GM18498 (cell line): ENCODE data around the gene LIFR.
"Not testable (repeated sequence)": the region's sequence is repeated elsewhere in the genome, so short reads cannot be mapped to it uniquely, and the experiment has no call there.

Experiments used
- ATAC-seq: cut with Tn5 transposase; IDR thresholded peaks from one replicate; pipeline ENCODE4 v1.9.1; 2021; ENCODE audit warnings: mild to moderate bottlenecking, moderate library complexity; ENCODE audit not compliant: unreplicated experiment

The LIFR gene

GRCh38 chr5:38582975-38583319, 26.5 kb upstream of the LIFR start:
- no peak for ATAC-seq

DNA sequence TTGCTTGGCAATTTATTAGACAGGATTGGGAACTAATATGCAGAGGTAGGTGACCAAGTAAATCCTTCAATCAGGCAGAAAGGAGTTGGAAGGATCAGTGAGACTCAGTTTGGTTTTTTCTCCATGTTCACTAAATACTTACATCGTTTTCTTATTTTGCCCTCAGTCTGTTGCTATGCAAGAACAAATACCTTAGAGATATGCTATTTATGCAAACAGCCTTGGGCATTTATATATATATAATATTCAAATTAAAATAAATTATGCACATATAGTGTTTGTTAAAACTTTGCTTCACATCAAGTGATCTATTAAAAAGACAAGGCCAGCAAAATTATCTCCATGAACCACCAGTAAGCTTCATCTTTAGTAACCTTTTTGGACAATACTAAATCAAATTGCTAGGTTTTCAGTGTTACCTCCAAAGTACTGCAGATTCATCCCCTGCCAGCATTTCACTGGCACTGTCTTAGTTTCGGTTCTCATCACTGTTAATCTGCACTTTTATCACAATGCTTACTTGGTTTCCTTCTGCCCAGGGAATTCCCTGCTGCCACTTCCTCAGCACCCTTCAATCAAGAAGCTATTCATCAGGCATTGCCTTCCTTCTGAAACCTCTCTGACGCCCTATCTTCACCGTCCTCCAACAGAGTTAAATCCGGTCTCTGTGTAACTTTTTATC, 26.0 kb upstream of the LIFR start:
- ATAC-seq, result no peak

GRCh38 chr5:38581597-38581996, 25.2 kb upstream of the LIFR start:
- no peak for ATAC-seq

DNA sequence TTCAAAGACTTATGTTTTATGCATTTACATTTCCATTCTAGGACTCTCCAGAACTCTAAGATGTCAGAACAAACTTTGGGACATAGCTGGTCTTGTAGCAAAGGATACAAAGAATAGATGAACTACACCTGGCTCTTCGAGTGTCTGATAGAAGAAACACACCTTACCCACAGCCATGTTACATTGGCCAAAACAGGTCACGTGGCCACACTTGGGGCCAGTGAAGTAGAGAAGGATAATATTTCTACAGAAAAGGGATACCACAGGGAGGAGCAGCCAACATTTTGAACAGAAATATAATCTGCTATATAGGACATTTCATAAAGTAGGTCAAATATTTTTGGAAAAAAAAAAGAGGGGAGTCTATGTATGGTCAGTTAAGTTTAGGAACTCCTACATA, 22.7 kb upstream of the LIFR start:
- no peak for ATAC-seq

GRCh38 chr5:38576961-38577684, 20.7 kb upstream of the LIFR start:
- ATAC-seq, result no peak

DNA sequence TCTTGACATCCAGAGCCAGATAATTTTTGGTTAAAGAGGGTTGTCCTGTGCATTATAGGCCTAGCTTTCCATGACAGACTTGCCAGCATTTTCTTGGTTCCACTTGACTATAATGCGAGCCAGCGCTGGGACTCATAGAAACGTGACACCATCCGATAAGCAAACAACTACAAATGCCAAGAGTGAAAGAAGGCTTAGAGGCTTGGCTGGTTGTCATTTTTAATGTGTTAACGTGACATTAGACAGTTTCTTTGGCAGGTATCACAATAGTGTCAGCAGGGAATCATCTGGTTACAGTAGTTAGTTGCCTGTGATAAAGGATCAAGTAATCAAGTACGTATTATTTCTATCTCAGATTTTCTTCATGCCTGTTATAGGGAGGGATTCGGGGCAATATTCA, 20.0 kb upstream of the LIFR start:
- ATAC-seq, result no peak

DNA sequence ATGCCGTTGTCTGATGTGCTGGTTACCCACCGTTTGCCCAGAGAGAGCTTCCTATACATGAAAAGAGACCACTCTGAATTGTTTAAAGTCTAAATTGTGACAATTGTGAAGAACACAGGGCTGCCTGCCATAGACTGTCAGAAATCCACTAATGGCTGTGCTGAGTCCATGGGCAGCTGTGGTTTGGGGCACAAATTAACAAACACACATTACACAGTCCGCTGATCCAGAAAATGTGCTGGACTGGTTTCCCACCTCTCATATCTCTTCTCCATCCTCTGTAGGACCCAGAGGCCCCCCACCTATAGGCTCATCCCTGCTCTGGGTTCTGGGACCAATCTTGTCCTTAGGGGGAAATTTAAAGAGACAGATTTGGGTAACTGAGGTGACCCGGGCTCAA, 19.0 kb upstream of the LIFR start:
- ATAC-seq, result no peak

- ATAC-seq, result no peak
These were observed 17.6 kb upstream of the LIFR start for GRCh38 chr5:38574009-38574408.

GRCh38 chr5:38573521-38573920, 17.1 kb upstream of the LIFR start:
- ATAC-seq, result no peak

DNA sequence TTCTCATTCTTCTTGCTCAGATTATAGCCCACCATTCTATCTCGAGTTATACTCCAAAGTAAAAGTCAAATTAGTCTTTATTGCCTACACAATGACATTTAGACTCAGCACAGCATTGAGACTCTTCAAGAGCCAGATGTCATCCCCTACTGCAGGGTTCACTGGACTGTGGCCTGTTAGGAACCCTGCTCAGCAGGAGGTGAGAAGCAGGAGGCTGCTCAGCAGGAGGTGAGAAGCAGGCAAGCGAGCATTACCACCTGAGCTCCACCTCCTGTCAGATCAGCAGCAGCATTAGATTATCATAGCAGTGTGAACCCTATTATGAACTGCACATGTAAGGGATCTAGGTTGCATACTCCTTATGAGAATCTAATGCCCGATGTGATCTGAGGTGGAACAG, 12.7 kb upstream of the LIFR start:
- ATAC-seq, result no peak

GRCh38 chr5:38567306-38567705, 10.9 kb upstream of the LIFR start:
- ATAC-seq, result not testable (repeated sequence)

- no peak for ATAC-seq
These were observed 7.2 kb upstream of the LIFR start for GRCh38 chr5:38563624-38564023.

- ATAC-seq, result no peak
These were observed 6.2 kb upstream of the LIFR start for GRCh38 chr5:38562444-38563210.

DNA sequence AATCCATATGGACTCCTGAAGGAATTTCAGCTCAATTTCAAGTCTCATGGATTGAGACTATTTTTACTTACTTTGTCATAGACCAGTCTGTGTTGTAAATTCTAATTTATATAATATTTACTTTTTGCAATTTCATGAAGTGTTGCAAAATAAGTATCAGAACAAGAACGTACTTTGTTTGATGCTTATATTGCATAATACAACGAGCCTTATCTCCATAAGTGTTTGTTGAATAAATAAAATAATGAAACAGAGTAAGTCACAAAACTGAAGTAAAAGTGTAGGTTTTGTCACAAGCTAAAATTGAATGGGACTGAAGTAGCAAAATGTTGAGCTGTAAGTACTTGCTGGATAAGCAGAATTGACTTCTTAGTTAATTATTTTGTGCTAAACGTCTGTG, 3.0 kb upstream of the LIFR start:
- no peak for ATAC-seq

- no peak for ATAC-seq
These were observed 1.3 kb upstream of the LIFR start for GRCh38 chr5:38557792-38558191.

DNA sequence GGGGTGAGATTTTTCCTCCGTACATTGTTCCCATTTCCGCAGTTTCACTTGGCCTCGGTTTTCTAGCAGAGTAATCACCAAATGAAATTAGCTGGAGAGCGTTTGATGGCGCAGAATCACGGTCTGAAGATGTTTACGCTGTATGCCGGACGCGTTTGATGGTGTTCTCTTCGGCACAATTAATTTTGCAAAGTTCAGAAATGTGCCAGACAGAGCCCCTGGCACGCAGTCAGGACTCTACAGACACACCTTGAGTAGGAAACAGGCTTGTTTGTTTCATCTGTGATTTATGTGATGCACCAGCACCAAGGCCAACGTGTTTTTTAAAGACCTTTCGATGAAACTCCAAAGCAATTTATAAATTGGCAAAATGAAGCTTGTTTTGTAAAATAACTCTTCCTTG, 863 bp upstream of the LIFR start:
- no peak for ATAC-seq

DNA sequence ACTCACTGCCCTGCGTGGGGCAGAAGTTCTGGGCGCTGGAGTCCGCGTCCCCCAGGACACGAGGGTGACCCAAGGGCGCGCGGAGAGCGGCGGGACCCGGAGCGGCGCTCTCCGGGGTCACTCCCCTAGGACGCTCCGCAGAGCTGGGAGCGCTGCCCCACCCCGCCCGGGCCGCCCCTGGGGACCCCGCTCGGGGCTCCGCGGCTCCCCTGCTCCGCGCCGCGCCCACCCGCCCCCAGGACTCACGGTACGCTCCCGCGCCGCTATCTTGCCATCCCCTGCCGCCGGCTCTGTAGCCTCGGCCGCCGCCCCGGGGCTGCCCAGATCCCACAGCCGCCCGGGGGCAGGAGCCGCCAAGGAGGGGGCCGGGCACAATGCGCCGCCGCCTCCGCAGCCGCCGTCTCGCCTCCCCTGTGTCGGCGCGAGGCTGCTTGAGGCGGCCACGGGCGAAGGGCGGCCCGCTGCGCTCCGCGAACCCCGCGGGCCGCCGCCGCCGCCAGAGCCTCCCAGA, 303 bp downstream of the LIFR start:
- ATAC-seq, result no peak

GRCh38 chr5:38555354-38556087, 925 bp downstream of the LIFR start:
- ATAC-seq, result no peak

GRCh38 chr5:38554861-38555260, 1.6 kb downstream of the LIFR start:
- no peak for ATAC-seq

GRCh38 chr5:38554403-38554802, 2.0 kb downstream of the LIFR start:
- no peak for ATAC-seq

DNA sequence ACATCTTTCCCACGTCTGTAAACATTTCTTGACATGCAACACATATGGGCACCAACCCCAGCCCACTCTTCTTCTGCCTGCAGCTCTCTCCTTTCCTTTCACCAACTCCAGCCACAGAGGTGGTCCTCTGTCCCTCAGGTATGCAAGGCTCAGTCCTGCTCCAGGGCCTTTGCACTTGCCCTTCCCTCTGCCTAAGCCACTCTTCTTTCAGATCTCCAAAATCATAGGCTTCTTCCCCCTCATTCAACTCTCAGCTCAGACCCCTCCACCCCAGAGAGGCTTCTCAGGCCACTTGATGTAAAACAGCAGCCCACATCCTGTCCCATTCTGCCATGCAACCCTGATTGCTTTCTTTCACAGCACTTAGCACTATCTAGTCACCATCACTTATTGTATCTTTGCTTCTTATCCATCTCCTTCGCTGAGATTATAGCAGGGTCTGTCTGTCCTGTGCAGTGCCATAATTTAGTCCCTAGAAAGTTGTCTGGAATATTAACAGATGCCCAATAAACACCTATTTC, 3.4 kb downstream of the LIFR start:
- ATAC-seq, result no peak
